ENCODE results near the gene TMEM50B.

The TMEM50B gene

GRCh38 chr21:33443194-33443593 is 36.6 kb downstream of the TMEM50B start:
- TF ChIP-seq CTCF (IDR thresholded peaks at IDR 0.05; ENCODE audit: borderline replicate concordance, insufficient read depth, low read depth, low read length), result no peak
- H3K4me3 ChIP-seq (ENCODE audit: low read depth, low read length), result no peak overlapping the region

GRCh38 chr21:33441489-33442477 is 38.0 kb downstream of the TMEM50B start:
- TF ChIP-seq CTCF (IDR thresholded peaks at IDR 0.05; ENCODE audit: borderline replicate concordance, insufficient read depth, low read depth, low read length), result no peak
- H3K4me3 ChIP-seq (ENCODE audit: low read depth, low read length), result no peak overlapping the region

GRCh38 chr21:33437140-33437539 is 42.6 kb downstream of the TMEM50B start:
- no peak for TF ChIP-seq CTCF (IDR thresholded peaks at IDR 0.05; ENCODE audit: borderline replicate concordance, insufficient read depth, low read depth, low read length)
- no peak overlapping the region for H3K4me3 ChIP-seq (ENCODE audit: low read depth, low read length)

GRCh38 chr21:33434770-33435360 is 44.9 kb downstream of the TMEM50B start:
- H3K4me3 ChIP-seq (ENCODE audit: low read depth, low read length), result no peak overlapping the region

GRCh38 chr21:33433425-33434114 is 46.2 kb downstream of the TMEM50B start:
- no peak overlapping the region for H3K4me3 ChIP-seq (ENCODE audit: low read depth, low read length)
- no peak for TF ChIP-seq CTCF (IDR thresholded peaks at IDR 0.05; ENCODE audit: borderline replicate concordance, insufficient read depth, low read depth, low read length)

More at GRCh38 chr21:33434770-33435360, 44.9 kb downstream of the TMEM50B start:
- TF ChIP-seq CTCF (IDR thresholded peaks at IDR 0.05; ENCODE audit: borderline replicate concordance, insufficient read depth, low read depth, low read length), result no peak

GRCh38 chr21:33433001-33433400 is 46.8 kb downstream of the TMEM50B start:
- H3K4me3 ChIP-seq (ENCODE audit: low read depth, low read length), result no peak overlapping the region
- no peak for TF ChIP-seq CTCF (IDR thresholded peaks at IDR 0.05; ENCODE audit: borderline replicate concordance, insufficient read depth, low read depth, low read length)
